ENCODE measurements around the gene TIMP3.
"Not testable (repeated sequence)": the region's sequence is repeated elsewhere in the genome, so short reads cannot be mapped to it uniquely, and the experiment has no call there.

Gene TIMP3

DNA sequence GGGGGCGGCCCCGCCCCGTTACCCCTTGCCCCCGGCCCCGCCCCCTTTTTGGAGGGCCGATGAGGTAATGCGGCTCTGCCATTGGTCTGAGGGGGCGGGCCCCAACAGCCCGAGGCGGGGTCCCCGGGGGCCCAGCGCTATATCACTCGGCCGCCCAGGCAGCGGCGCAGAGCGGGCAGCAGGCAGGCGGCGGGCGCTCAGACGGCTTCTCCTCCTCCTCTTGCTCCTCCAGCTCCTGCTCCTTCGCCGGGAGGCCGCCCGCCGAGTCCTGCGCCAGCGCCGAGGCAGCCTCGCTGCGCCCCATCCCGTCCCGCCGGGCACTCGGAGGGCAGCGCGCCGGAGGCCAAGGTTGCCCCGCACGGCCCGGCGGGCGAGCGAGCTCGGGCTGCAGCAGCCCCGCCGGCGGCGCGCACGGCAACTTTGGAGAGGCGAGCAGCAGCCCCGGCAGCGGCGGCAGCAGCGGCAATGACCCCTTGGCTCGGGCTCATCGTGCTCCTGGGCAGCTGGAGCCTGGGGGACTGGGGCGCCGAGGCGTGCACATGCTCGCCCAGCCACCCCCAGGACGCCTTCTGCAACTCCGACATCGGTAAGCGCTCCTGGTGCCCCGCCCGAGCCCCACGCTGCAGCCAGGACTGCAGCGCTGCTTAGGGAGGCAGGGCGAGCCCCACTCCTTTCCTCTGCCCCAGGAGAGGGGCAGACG is at the start of gene TIMP3:
Gene TIMP3, plus strand, starts transcription at position 169 of the 700 bp plus-strand sequence. Its CDS starts 297 bp downstream, at position 466.
- peak in 41 of 56 donors; percentile 9 to 76 (median 44) for DNase-seq

DNA sequence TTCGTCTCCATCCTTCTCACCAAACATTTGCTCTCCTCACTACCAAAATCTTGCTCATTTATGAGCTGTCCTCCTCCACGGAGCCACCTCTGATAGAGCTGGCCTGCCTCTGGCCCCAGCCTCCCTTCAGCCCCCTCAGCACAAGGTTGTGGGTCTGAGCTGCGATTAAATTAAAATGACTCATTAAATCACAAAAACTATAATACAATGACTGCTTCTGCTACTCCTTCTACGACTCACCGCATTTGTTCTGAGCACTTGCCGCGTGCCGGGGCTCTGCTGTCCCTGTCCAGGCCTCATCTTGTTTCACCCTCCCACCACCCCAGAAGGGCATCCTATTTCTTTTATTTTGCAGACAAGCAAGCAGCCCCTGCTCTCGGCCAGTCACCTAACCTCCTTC is 49.2 kb upstream of the TIMP3 start:
- no peak for DNase-seq

DNA sequence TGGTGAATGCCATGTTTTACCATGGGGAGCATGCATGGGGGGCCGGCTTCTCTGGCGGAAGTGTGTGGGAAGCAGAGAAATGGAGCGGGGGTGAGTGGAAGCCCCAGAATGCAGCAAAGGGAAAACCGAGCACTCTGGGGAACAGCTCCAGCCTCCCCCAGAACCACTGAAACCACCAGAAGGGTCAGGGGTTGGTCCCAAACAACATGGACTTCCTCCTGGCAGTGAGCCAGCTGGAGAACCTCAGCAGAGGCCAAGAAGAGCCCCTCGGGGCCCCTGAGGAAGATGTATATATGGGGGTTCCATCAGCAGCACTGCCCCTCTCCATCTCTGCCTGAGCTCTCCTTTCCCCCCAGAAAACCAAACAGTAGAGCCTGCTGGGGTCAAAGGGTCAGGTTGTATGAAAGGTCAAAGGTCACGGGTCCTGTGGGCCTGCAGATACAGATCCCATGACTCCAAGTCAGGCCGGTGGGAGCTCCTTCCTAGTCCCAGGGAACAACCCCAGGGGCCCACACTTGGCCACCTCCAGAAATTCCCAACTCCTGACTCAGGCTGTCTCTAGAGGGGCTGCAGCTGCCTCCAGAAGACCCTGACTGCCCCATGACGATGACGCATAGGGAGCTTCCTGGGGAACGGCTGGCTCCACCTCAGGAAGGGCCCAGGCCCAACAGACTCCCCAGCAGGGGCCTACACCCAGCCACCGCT is 48.5 kb upstream of the TIMP3 start:
- peak in 1 of 56 donors; percentile 28 for DNase-seq

DNA sequence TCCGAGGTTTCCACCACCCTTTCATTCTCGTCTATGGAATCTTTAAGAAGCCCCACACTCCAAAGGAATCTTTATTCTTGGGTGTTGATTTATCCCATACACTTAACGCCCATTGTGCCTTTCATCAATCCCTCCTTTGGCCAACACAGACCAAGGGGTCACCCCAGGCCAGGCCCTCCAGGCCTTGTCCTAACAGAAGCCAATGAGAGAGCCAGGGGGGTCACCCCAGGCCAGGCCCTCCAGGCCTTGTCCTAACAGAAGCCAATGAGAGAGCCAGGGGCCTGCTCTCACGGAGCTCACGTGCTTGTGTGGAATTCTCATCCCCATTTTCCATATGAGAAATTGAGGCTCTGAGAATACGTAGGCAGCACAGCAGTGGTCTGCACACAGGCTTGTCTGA is 47.9 kb upstream of the TIMP3 start:
- DNase-seq: no peak

DNA sequence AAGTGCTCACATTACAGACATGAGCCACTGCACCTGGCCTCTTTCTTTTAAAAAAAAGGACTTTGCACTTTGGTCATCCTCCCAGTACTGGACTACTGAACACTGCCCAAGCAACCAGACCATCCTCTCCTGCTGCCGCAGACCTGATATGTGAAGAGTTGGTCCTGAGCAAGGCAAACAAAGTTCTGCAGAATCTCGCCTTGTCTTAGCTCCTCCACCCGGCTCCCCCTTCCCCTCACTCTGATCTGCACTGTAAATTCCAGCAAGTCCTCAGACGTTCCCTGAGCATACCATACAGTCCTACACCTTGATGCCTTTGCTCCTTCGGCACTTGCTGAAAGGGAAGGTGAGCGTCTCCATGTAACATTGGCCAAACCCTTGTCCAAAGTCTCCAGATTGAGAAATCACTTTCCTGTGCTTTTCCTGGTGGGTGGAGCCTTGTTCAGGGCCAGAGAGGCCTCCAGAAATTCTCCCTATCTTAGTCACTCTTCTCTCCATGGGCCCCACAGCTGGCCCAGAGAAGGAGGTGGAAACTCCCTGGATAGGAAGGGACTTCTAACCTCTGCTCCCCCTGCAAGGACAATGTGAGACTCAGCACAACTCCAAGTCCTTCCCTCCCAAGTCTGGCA is 47.0 kb upstream of the TIMP3 start:
- DNase-seq: no peak

DNA sequence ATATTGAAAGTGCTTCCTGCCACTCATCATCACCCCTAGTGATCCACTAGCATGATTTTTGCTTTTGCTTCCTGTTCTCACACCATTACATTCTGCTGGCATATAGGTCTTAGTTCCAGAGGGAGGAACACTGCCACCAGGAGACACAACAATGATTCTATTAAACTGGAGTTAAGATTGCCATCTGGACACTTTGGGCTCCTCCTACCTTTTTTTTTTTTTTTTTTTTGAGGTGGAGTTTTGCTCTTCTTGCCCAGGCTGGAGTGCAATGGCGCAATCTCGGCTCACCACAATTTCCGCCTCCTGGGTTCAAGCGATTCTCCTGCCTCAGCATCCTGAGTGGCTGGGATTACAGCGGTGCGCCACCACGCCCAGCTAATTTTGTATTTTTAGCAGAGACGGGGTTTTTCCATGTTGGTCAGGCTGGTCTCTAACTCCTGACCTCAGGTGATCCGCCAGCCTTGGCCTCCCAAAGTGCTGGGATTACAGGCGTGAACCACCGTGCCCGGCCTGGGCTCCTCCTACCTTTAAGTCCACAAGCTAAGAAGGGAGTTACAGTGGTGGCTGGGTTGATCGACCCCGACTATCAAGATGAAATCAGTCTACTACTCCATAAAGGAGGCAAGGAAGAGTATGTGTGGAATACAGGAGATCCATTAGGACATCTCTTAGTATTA is 44.3 kb upstream of the TIMP3 start:
- not testable (repeated sequence) for DNase-seq

DNA sequence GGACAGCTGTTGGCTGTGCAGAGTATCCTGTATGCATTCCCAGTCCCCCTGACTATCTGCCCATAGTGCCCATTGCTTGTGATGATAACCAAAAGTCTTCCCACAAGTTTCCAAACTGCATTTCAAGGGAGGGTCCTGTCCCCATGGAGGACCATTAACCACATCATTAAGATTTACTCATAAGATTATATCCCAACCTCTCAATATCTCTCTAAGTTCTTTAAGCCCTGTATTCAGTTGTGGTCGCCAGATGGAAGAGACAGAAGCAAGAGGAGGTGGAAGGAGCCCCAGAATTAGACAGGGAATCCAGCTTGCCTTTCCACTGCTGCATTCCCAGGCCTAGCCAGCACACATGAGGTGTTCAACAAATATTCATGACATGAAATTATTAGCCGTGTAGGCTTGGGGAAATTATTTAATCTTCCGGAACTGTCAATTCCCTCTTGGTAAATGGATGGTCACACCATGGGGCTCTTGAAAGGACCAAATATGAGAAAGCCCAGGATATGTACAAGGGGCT is 42.6 kb upstream of the TIMP3 start:
- DNase-seq: no peak

DNA sequence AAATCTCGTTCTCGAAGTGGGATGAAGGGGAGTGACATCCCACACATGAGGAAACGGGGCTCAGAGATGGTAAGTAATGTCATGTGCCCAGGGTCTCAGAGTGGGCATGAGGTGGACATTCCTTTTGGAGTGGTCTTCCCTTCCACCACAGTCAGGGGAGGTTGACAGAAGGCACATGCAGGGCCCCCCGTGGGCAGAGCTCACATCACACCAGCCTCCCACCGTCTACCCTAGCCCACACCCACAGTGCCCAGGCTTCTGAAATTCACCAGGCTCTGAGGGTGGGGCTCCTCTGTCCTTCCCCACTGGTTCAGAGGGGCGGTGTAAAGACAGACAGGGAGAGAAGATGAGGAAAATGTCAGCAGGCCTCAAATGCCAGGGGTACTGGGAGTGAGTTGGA is 41.1 kb upstream of the TIMP3 start:
- DNase-seq: no peak

DNA sequence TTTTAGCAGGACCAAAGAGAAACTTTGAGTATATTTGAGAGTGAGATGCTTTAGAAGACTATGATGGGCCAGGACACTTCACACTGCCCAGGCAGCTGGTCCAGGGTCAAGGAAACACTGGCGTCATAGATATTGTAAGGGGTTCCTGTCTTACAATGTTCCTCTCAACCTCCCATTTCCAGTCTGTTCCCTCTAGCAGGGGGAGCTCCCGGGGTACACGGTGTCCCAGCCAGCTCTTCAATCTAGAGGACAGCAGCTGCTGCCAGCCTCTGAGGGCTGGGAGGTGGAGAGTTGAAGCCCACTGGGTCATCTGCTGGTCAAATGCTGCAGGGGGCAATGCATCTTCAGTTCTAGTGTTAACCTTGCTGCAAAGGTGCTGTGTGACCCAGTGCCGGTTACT is 40.7 kb upstream of the TIMP3 start:
- no peak for DNase-seq

DNA sequence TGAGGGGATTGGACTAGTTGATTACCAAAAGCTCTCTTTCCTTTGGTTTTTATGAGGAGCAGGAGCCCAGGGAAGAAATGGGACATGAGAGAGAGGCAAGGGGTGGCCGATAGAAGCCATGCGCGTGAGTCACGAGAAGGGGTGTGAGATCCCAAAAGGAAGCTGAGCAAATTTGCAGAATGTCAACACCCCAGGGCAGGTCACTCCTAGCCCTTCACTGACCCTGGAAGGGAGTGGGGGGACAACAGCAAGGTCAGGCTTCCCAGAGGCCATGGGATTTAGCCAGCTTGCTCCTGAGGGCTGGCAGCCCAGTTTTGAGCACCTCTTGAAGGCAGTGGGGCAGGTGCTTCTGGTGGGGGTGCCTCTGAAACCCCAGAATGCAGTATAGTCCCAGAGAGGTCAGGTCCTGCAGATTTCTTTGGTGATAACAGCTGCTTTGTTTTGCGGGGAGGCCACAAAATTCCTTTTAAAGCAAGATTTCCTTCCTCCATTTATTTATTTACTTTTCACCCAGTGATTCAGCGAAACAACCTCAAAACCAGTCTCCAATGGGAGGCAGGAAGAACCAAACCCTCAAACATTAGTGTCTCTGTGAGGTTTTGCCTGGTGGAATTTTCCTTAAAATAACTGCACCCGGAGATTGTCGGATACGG is 40.1 kb upstream of the TIMP3 start:
- no peak for DNase-seq

DNA sequence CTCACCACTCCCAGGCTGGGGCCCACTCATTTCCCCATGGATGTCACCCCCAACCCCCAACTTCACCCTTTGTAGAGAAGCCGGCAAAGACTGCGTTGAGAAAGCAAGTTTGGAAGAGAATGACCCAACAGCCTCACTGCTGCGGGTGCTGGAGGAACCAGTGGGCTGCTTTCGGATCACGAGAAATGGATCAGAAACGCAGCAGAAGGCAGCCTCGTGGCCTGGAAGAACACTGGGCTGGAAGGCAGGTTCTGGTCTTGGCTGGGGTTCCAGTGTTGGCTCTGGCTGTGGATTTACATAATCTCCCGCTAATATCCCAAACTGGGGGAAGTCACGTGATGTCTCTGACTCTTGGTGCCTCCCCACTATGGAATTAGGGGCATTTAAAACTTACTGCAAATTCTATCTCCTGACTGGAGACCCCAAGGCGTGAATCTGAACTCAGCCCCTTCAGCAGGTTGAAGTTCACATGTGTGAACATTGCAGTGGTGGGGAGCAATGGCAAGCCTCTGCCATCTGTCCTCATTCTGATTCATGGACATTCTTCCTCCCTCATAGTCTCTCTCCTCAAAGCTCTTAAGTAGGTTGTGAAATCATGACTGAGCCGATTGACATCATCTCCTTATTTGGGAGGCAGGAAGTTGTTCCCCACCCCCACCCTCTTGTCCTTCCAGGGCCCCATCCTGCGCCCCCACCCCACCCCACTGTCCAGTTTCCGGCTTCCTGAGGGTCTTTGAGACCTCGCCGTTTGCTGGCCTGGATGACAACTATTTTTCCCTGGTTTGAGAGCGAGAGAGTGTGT is 37.0 kb upstream of the TIMP3 start:
- no peak for DNase-seq

DNA sequence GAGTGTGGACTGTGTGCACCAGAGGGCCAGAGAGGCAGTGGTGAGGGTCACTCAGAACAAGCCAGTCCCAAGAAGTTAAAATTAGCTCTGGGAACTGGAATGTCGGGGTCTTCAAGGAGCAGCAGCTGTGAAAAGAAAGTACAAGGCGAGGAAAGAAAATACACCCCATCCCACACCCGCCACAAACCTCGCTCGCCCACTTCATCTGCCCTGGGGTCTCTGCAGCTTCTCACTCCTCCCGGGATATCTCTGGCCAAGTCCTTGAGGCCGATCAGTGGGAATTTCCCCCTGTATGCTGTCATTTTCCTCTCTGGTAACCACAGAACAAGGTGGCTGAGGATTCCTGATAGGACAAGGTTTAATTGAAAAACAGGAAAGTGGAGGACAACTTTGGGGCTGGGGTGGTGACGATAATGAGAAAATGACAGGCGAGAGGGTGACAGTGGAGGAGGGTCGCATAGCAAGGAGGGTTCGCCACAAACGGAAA is 36.3 kb upstream of the TIMP3 start:
- no peak for DNase-seq

DNA sequence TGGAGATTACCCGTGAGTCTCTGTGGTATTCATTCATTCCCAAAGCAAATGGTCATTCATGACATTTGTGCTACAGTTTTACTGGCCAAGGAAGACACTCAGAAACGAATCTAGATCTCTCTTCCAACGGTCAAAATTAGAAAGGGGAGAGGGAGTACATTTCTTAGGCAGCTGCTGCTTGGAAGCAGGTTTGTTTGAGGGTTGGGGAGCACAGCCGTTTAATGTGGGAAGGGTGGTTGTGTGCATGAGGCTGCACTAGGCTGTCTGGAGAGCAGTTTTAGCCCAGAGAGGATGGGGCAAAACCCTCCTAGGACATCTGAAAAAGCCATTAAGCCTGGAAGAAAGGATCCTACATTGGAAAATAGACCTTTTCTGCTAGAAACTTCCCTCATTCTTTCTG is 29.7 kb upstream of the TIMP3 start:
- no peak for DNase-seq

DNA sequence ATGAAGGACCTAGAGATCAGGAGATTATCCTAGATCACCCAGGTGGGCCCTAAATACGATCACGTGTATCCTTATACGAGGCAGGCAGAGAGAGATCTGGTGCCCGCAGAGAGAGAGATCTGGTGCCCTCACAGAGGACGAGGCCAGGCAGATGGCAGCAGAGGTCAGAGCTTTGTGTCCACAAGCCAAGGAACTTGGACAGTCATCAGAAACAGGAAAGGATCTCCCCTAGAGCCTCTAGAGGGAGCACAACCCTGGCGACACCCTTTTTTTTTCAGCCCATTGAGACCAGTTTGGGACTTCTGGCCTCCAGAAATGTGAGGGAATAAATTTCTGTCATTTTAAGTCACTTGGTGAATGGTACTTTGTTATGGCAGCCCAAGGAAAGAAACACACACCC is 25.5 kb upstream of the TIMP3 start:
- DNase-seq: no peak

DNA sequence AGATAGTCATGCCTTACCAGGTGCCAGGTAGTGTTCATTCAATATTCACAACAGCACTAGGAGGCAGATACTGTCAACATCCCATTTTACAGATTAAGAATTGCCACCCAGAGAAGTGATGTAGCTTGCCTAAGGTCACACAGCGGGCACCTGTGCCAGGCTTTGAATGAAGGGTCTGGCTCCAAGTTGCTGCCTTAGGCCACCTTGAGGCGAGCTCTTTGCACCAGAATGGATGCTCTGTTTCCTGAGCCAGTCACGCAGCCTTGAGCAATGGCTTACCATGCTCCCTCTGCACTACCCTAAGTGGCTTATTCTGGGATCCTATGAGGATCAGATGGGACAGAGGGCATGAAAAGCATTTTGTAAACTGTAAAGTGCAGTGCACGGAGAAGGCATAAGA is 25.1 kb upstream of the TIMP3 start:
- DNase-seq: no peak

DNA sequence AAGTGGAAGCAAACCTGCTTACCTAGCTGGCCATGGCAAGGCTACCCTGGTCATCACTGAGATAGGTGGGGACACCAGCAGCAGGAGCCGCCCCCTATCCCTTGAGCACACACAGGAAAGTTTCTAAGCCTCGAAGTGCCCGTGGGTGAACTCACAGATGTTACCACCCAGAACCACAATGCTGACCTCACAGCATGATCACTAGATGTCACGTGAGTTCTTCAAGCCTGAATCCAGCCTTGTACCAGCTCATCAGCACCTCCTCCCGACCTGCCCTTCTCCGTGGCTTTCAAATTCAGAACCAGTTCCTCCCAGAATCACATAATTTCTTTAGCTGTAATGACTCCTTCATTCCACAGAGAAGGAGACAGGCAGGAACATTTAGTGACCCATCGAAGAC is 24.7 kb upstream of the TIMP3 start:
- no peak for DNase-seq

DNA sequence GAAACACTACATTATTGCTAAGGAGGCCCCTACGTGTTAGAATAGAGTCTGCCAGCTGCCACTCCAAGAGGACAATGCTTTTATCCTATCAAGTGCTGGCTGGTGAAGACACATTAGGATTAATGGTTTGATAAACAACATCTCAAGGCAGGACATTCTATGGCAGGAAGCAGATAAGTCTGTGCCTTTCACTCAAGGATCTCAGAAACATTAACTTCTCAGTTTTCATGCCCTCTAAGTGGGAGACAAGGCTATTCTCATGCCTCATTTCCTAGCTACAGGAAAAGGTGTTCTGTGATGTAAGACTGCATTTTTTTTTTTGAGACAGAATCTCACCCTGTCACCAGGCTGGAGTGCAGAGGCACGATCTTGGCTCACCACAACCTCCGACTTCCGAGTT is 23.5 kb upstream of the TIMP3 start:
- DNase-seq: no peak

DNA sequence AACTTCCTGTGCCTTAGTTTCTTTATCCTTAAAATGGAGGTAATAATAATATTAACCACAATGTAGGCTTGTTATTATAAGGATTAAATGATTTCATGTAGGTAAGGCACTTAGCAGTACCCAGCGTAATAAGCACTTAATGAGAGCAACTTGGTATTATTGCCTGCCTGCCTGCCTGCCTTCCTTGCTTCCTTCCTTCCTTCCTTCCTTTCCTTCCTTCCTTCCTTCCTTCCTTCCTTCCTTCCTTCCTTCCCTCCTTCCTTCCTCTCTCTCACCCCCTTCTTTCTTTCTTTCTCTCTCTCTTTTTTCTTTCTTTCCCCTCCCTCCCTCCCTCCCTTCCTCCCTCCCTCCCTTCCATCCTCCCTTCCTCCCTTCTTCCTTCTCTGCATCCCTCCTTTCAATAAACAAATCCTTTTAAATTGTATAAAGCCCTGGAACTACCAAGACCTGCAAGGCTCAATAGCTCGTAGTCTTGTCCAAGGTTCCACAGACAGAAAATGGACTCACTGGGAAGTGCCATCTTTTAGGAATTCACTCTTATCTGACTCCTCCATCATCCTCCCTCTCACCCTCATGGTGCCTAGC is 20.7 kb upstream of the TIMP3 start:
- no peak for DNase-seq

DNA sequence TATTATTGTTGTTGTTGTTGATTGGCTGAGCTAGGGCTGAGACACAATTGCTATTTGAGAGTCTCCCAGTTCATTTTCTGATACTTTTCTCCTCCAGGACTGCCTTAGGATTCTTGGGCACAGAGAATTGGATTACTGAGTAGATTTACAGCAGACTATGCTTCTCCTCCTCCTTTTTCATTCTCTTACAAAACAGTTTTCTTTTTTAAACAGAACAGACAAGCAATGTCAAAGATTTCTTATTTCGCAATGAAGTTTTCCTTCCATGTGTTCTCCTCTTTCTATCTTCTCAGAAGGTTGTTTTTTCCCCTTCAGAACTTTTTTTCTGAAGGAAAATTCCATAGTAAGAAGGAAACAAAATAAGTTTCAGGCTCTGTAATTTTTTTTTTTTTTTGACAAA is 19.8 kb upstream of the TIMP3 start:
- no peak for DNase-seq
